Skin of body (tissue), 1 donor: ENCODE results near the gene TMEM52B. TPM values are rescaled to one million over a fixed set of nuclear protein-coding genes. Genes with fewer than 3 reads are reported as not detected.

Experiments
- total RNA-seq: library from RNA; depleted of rRNA; stranded (reverse); fragments of >200 nt; gene quantifications from one replicate; pipeline ENCODE4 v1.2.3, GENCODE V29; 2014

The TMEM52B gene
- total RNA-seq, 1 donor from 2014 or later, result 0.10 TPM

Other genes with a start within 250 kb of the TMEM52B start
- gene CLEC2A, start 246.7 kb upstream of the TMEM52B start, total RNA-seq, result 18.5 TPM
- 7.2 TPM for gene CLEC12A, start 207.6 kb upstream of the TMEM52B start, total RNA-seq
- 0.39 TPM for gene CLEC1B, start 179.9 kb upstream of the TMEM52B start, total RNA-seq
- 0.99 TPM for gene CLEC12B, start 168.4 kb upstream of the TMEM52B start, total RNA-seq
- gene CLEC9A, start 148.3 kb upstream of the TMEM52B start, total RNA-seq, result 0.99 TPM
- 2.8 TPM for gene CLEC1A, start 80.0 kb upstream of the TMEM52B start, total RNA-seq
- 5.8 TPM for gene CLEC7A, start 48.8 kb upstream of the TMEM52B start, total RNA-seq
- gene OLR1, start 6.9 kb upstream of the TMEM52B start, total RNA-seq, result 2.7 TPM
- 37.3 TPM for gene GABARAPL1, start 33.8 kb downstream of the TMEM52B start, total RNA-seq
- gene KLRD1, start 128.8 kb downstream of the TMEM52B start, total RNA-seq, result 0.79 TPM
- gene KLRK1, start 211.0 kb downstream of the TMEM52B start, total RNA-seq, result 0.69 TPM
- gene KLRC4, start 230.7 kb downstream of the TMEM52B start, total RNA-seq, result 0.39 TPM
- gene KLRC3, start 241.6 kb downstream of the TMEM52B start, total RNA-seq, result 0.30 TPM